HG03175 (cell line): ENCODE data around the gene SLC22A12.

Experiments
- ATAC-seq: cut with Tn5 transposase; IDR thresholded peaks from one replicate; pipeline ENCODE4 v1.9.1; 2021; ENCODE audit warnings: mild to moderate bottlenecking, moderate library complexity; ENCODE audit not compliant: unreplicated experiment

Gene SLC22A12

GRCh38 chr11:64562723-64563351, 28.2 kb upstream of the SLC22A12 start:
- ATAC-seq, result no peak

- no peak for ATAC-seq
Observed at GRCh38 chr11:64563966-64564365, 27.1 kb upstream of the SLC22A12 start.

GRCh38 chr11:64564419-64564818, 26.6 kb upstream of the SLC22A12 start:
- no peak for ATAC-seq

- ATAC-seq, result no peak
Observed at GRCh38 chr11:64564947-64565889, 25.8 kb upstream of the SLC22A12 start.

GRCh38 chr11:64566042-64566914, 24.7 kb upstream of the SLC22A12 start:
- ATAC-seq, result no peak

GRCh38 chr11:64566915-64567891, 23.8 kb upstream of the SLC22A12 start:
- ATAC-seq, result no peak

- ATAC-seq, result no peak
Observed at GRCh38 chr11:64568041-64568571, 22.9 kb upstream of the SLC22A12 start.

- ATAC-seq, result no peak
Observed at GRCh38 chr11:64568584-64569140, 22.4 kb upstream of the SLC22A12 start.

GRCh38 chr11:64569300-64569970, 21.6 kb upstream of the SLC22A12 start:
- ATAC-seq, result no peak

GRCh38 chr11:64570341-64570740, 20.7 kb upstream of the SLC22A12 start:
- no peak for ATAC-seq

GRCh38 chr11:64571050-64571409, 20.0 kb upstream of the SLC22A12 start:
- no peak for ATAC-seq

GRCh38 chr11:64571410-64572091, 19.5 kb upstream of the SLC22A12 start:
- ATAC-seq, result no peak

- no peak for ATAC-seq
Observed at GRCh38 chr11:64572143-64572542, 18.9 kb upstream of the SLC22A12 start.

GRCh38 chr11:64577202-64577601, 13.8 kb upstream of the SLC22A12 start:
- no peak for ATAC-seq

- no peak for ATAC-seq
Observed at GRCh38 chr11:64580412-64580811, 10.6 kb upstream of the SLC22A12 start.

GRCh38 chr11:64581057-64581523, 9.9 kb upstream of the SLC22A12 start:
- ATAC-seq, result no peak

GRCh38 chr11:64582885-64583284, 8.1 kb upstream of the SLC22A12 start:
- ATAC-seq, result no peak
